A549 (cell line): ENCODE measurements around the gene CENPL. TPM values are rescaled to one million over a fixed set of nuclear protein-coding genes. Genes with fewer than 3 reads are reported as not detected.
A peak's percentile ranks its signal among the peaks of the same experiment; 100 is the strongest.
"Not testable (repeated sequence)": the region's sequence is repeated elsewhere in the genome, so short reads cannot be mapped to it uniquely, and the experiment has no call there.

Experiments used
- ATAC-seq, 2 experiments: fragments of 200-7000 bp in 1 of 2; fragments of >200 bp in 1 of 2; cut with Nextera tagmentation in 1 of 2; cut with Tn5 transposase in 1 of 2; 3 replicates each; pipeline versions ENCODE4 v1.8.0 to v1.9.1; 2018 to 2020; ENCODE audit warnings: mild to moderate bottlenecking in 1 of 2, moderate library complexity in 1 of 2
- CTCF ChIA-PET: fragments of 300-600 bp; sonication (Branson Sonifier 250); formaldehyde crosslinking; extraction: SDS; loops from one replicate; lab custom pipeline; 2021; ENCODE audit warnings: antibody characterized with exemption, inconsistent platforms; lab: Yijun Ruan, JAX
- POLR2A ChIA-PET: fragments of 350-600 bp; formaldehyde crosslinking; extraction: SDS; loops from one replicate; lab custom pipeline; 2021; ENCODE audit warnings: antibody characterized with exemption, inconsistent platforms; lab: Yijun Ruan, JAX
- DNase-seq, 2 experiments: peaks; one replicate each; pipeline versions ENCODE4 v3.0.0 to v3.0.0-alpha.2; 2011 to 2016; ENCODE audit warnings: low read depth in 1 of 2, low spot score in 1 of 2
- FAIRE-seq: peaks from 2 replicates; lab custom pipeline; 2011; peaks lifted over from hg19 to GRCh38; lab: Jason Lieb, UNC
- H3K27ac ChIP-seq, 2 experiments: fragments of >200 bp; sonication (Bioruptor Twin); formaldehyde crosslinking; 3 replicates each; pipeline ENCODE4 v1.5.1; 2016 to 2017
- H3K4me1 ChIP-seq: fragments of >200 bp; sonication (Bioruptor Twin); formaldehyde crosslinking; 3 replicates; pipeline ENCODE4 v1.6.1; 2016
- H3K4me2 ChIP-seq: fragments of >200 bp; sonication (Bioruptor Twin); formaldehyde crosslinking; 3 replicates; pipeline ENCODE4 v1.6.1; 2016
- H3K4me3 ChIP-seq: fragments of >200 bp; sonication (Bioruptor Twin); formaldehyde crosslinking; 3 replicates; pipeline ENCODE4 v1.5.1; 2016
- H3K9me3 ChIP-seq: fragments of >200 bp; sonication (Bioruptor Twin); formaldehyde crosslinking; 3 replicates; pipeline ENCODE4 v1.6.1; 2016
- CBX2 ChIP-seq: fragments of 200-600 bp; sonication (generic); IDR thresholded peaks from 2 replicates; pipeline ENCODE4 v1.6.1; 2016; ENCODE audit warnings: low read depth, mild to moderate bottlenecking, borderline replicate concordance
- CEBPB ChIP-seq, 2 experiments: fragments of >200 bp in 1 of 2; sonication (Bioruptor Twin) in 1 of 2; formaldehyde crosslinking in 1 of 2; IDR thresholded peaks; 2 replicates each; pipeline ENCODE4 v1.6.1; 2012 to 2016
- CHD2 ChIP-seq: fragments of 150-350 bp; IDR thresholded peaks from 2 replicates; pipeline ENCODE4 v1.6.1; 2014; ENCODE audit warnings: low read length; ENCODE audit not compliant: partially characterized antibody
- CHD4 ChIP-seq: fragments of 200-600 bp; sonication (generic); IDR thresholded peaks from 2 replicates; pipeline ENCODE4 v1.6.1; 2016; ENCODE audit warnings: antibody characterized with exemption, mild to moderate bottlenecking, borderline replicate concordance
- EHF ChIP-seq: fragments of 250-450 bp; sonication (Bioruptor Pico); IDR thresholded peaks from 2 replicates; pipeline ENCODE4 v1.5.0; 2020; ENCODE audit warnings: mild to moderate bottlenecking
- EP300 ChIP-seq, 2 experiments: fragments of >200 bp; sonication (Bioruptor Twin); formaldehyde crosslinking; IDR thresholded peaks; 2 replicates in 1 of 2; 3 replicates in 1 of 2; pipeline ENCODE4 v1.6.1; 2016 to 2017
- GATA3 ChIP-seq: IDR thresholded peaks from 2 replicates; pipeline ENCODE4 v1.6.1; 2012; ENCODE audit warnings: borderline replicate concordance
- HOXB5 ChIP-seq: fragments of 250-450 bp; sonication (Bioruptor Pico); IDR thresholded peaks from 2 replicates; pipeline ENCODE4 v1.5.0; 2020; ENCODE audit warnings: mild to moderate bottlenecking, moderate library complexity
- MAX ChIP-seq: IDR thresholded peaks from 2 replicates; pipeline ENCODE4 v1.6.1; 2012
- MYC ChIP-seq: IDR thresholded peaks from 2 replicates; pipeline ENCODE4 v1.6.1; 2012; ENCODE audit warnings: mild to moderate bottlenecking, inconsistent platforms, low read length, improper control_type of control experiment, borderline replicate concordance
- NPAS2 ChIP-seq: fragments of 250-450 bp; sonication (Bioruptor Pico); IDR thresholded peaks from 2 replicates; pipeline ENCODE4 v1.8.0; 2022; ENCODE audit warnings: mild to moderate bottlenecking, moderate library complexity, borderline replicate concordance
- PHF8 ChIP-seq: fragments of 200-600 bp; sonication (generic); IDR thresholded peaks from 2 replicates; pipeline ENCODE4 v1.6.1; 2016; ENCODE audit warnings: low read depth, mild to moderate bottlenecking, antibody characterized with exemption, moderate library complexity, borderline replicate concordance
- POLR2A ChIP-seq: IDR thresholded peaks from 2 replicates; pipeline ENCODE4 v1.6.1; 2012; ENCODE audit warnings: mild to moderate bottlenecking, low read length
- RNF2 ChIP-seq: fragments of 200-600 bp; sonication (generic); IDR thresholded peaks from 2 replicates; pipeline ENCODE4 v1.6.1; 2016; ENCODE audit warnings: low read depth, mild to moderate bottlenecking, antibody characterized with exemption, moderate library complexity, borderline replicate concordance
- TFCP2L1 ChIP-seq: fragments of 250-450 bp; sonication (Bioruptor Pico); IDR thresholded peaks from 2 replicates; pipeline ENCODE4 v1.5.0; 2021; ENCODE audit warnings: mild to moderate bottlenecking
- TP53 ChIP-seq: fragments of 250-450 bp; sonication (Bioruptor Pico); IDR thresholded peaks from 2 replicates; pipeline ENCODE4 v1.5.0; 2021; ENCODE audit warnings: mild to moderate bottlenecking, moderate library complexity
- ZC3H11A ChIP-seq: fragments of 450-650 bp; IDR thresholded peaks from 2 replicates; pipeline ENCODE4 v1.6.1; 2014; ENCODE audit warnings: antibody characterized with exemption, mild to moderate bottlenecking
- ZSCAN20 ChIP-seq: fragments of 250-450 bp; sonication (Bioruptor Pico); IDR thresholded peaks from 2 replicates; pipeline ENCODE4 v1.8.0; 2022; ENCODE audit warnings: mild to moderate bottlenecking, moderate library complexity
- WGBS: methylation state at CpG from one replicate; pipeline ENCODE4 v1.1.6; 2017; ENCODE audit errors: missing lambda C conversion rate; 5-methylcytosine and 5-hydroxymethylcytosine counted together
- polyA plus RNA-seq, 4 experiments: library from polyadenylated mRNA; depleted of rRNA in 3 of 4; stranded (reverse); fragments of >200 nt; fragmentation: RNase III in 1 of 4; extraction: RNeasy Plus Mini Kit Qiagen cat#74134 plus additional on column Dnase treatment in 1 of 4; gene quantifications; 2 replicates in 3 of 4; 3 replicates in 1 of 4; pipeline ENCODE4 v1.2.3, GENCODE V29; 2011 to 2017
- TF ChIP-seq, protein P1 (sequence below): fragments of >200 bp; sonication (Bioruptor Twin); formaldehyde crosslinking; IDR thresholded peaks from 3 replicates; pipeline ENCODE4 v1.5.1; 2016
- TF ChIP-seq, protein P2 (sequence below): fragments of >200 bp; sonication (Bioruptor Twin); formaldehyde crosslinking; IDR thresholded peaks from 3 replicates; pipeline ENCODE4 v1.6.1; 2016

CENPL gene
- polyA plus RNA-seq, 2 of the 4 experiments (the other 2 are of a cell fraction) = 10.8 to 20.2 TPM

DNA sequence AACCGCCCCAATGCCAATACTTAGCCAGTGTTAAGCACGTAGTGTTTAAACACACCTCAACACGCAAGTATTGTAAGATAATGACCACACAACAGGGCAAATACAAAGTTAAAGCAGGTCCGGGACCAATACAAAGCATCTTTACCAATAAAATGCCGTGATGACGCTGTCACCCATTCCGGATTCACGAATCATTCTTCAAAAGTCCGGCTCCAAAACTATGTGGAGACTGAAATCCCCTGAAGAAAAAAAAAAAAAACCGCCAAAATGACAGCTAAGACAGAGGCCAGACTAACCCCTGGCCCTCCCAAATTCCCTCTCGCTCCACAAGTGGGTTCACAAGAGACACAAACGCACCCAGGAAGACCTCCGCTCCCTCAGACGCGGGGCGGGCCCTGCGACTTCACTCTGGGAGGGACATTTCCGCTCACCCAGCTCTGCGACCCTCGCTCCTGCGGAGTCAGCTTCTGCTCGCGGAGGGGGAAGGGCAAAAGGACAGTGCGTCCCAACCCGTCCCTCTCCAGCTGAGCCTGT, 835 bp downstream of the CENPL start:
- no peak for DNase-seq
- ChIA-PET CTCF (interaction anchor here (0.6 to 5.5 kb wide), 12 partner anchors 10 to 1080 kb away, joined by 3 to 48 read pairs (median 4); no protein-coding TSS in a partner anchor), POLR2A (interaction anchor here (0.5 to 2.5 kb wide), 16 partner anchors 15 to 1082 kb away, joined by 3 to 26 read pairs (median 3); partner anchors contain the start of genes GAS5, KLHL20, PRDX6 and ZBTB37)
- Histone ChIP-seq H3K27ac (peak overlapping the region; percentile 90 to 92), H3K4me2 (peak overlapping the region; percentile 93), H3K4me3 (peak overlapping the region; percentile 74), H3K9me3 (no peaks in the 10 kb centered on the region), H3K4me1 (peaks cover 16% of the 10 kb centered on the region; the same call in 1 of the 3 replicates)
- WGBS = 3% methylated on average over 25 of the region's 25 CpGs
- FAIRE-seq = no peak
- ATAC-seq = peak; percentile 60 to 70; a peak in 5 of 6 replicates
- TF ChIP-seq EP300 (IDR thresholded peaks at IDR 0.05) (no peak), PHF8 (peak; percentile 34; the same call in 1 of the 2 replicates), TP53 (CRISPR knock-in tag) (no peak)
- TF ChIP-seq, protein P1, sequence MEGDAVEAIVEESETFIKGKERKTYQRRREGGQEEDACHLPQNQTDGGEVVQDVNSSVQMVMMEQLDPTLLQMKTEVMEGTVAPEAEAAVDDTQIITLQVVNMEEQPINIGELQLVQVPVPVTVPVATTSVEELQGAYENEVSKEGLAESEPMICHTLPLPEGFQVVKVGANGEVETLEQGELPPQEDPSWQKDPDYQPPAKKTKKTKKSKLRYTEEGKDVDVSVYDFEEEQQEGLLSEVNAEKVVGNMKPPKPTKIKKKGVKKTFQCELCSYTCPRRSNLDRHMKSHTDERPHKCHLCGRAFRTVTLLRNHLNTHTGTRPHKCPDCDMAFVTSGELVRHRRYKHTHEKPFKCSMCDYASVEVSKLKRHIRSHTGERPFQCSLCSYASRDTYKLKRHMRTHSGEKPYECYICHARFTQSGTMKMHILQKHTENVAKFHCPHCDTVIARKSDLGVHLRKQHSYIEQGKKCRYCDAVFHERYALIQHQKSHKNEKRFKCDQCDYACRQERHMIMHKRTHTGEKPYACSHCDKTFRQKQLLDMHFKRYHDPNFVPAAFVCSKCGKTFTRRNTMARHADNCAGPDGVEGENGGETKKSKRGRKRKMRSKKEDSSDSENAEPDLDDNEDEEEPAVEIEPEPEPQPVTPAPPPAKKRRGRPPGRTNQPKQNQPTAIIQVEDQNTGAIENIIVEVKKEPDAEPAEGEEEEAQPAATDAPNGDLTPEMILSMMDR = no peak

DNA sequence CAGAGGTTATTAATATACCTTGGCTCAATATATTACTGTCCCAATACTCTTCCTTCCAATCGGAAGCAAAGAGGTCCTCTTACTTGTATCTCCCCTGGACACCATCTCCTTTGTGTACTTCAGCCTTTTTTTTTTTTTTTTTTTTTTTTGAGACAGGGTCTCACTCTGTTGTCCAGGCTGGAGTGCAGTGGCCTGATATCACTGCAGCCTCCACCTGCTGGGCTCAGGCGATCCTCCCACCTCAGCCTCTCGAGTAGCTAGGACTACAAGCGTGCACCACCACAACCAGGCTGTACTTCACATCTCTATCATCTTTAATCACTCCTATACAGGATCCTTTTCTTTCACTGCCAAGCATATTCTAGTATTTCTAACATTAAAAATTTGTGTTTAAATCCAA, 3.0 kb downstream of the CENPL start:
- ChIA-PET CTCF (interaction anchor here (5.5 kb wide), 1 partner anchor 1078 kb away, joined by 48 read pairs; no protein-coding TSS in a partner anchor), POLR2A (interaction anchor here (0.7 kb wide), 1 partner anchor 345 kb away, joined by 6 read pairs; no protein-coding TSS in a partner anchor)
- ATAC-seq (no peak), DNase-seq (no peak), FAIRE-seq (no peak)
- no peak overlapping the region for H3K4me2 ChIP-seq
- H3K4me1 ChIP-seq = peaks cover 12% of the 10 kb centered on the region; the same call in 1 of the 3 replicates
- H3K27ac ChIP-seq = no peak overlapping the region
- WGBS = 95% methylated on average over 4 of the region's 4 CpGs
- H3K9me3 ChIP-seq = peaks cover 2% of the 10 kb centered on the region; the same call in 1 of the 3 replicates
- no peak for TF ChIP-seq POLR2A
- TF ChIP-seq MYC = no peak
- no peak for TF ChIP-seq HOXB5 (CRISPR knock-in tag)
- TF ChIP-seq CHD4 = no peak
- TF ChIP-seq GATA3 = no peak
- TF ChIP-seq RNF2 = no peak
- TF ChIP-seq EP300 (IDR thresholded peaks at IDR 0.05) = no peak
- no peak for TF ChIP-seq ZSCAN20 (CRISPR knock-in tag)
- TF ChIP-seq CBX2 = no peak
- no peak for TF ChIP-seq ZC3H11A
- no peak for TF ChIP-seq MAX
- no peak for TF ChIP-seq EHF (CRISPR knock-in tag)
- TF ChIP-seq TFCP2L1 (CRISPR knock-in tag) = no peak
- TF ChIP-seq CEBPB (IDR thresholded peaks at IDR 0.05) = no peak
- no peak for TF ChIP-seq NPAS2 (CRISPR knock-in tag)
- TF ChIP-seq, protein P2, sequence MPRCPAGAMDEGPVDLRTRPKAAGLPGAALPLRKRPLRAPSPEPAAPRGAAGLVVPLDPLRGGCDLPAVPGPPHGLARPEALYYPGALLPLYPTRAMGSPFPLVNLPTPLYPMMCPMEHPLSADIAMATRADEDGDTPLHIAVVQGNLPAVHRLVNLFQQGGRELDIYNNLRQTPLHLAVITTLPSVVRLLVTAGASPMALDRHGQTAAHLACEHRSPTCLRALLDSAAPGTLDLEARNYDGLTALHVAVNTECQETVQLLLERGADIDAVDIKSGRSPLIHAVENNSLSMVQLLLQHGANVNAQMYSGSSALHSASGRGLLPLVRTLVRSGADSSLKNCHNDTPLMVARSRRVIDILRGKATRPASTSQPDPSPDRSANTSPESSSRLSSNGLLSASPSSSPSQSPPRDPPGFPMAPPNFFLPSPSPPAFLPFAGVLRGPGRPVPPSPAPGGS = no peak
- no peak overlapping the region for H3K4me3 ChIP-seq

- 80% methylated on average over 1 of the region's 1 CpG for WGBS
- no peak for DNase-seq
- POLR2A ChIA-PET = no interaction called here
- no peak overlapping the region for H3K4me2 ChIP-seq
- FAIRE-seq = no peak
- no peak overlapping the region for H3K27ac ChIP-seq
- peaks cover 3% of the 10 kb centered on the region; the same call in 1 of the 3 replicates for H3K9me3 ChIP-seq
- ATAC-seq = no peak
- TF ChIP-seq CHD2 = no peak
- peaks cover 8% of the 10 kb centered on the region; the same call in 1 of the 3 replicates for H3K4me1 ChIP-seq
- no peak overlapping the region for H3K4me3 ChIP-seq
- CTCF ChIA-PET = interaction anchor here (1.1 to 2.1 kb wide), 3 partner anchors 13 to 1073 kb away, joined by 4 to 11 read pairs (median 9); no protein-coding TSS in a partner anchor
Observed at GRCh38 chr1:173818459-173818858, 6.2 kb downstream of the CENPL start.

- ATAC-seq, POLR2A ChIA-PET, H3K4me2 ChIP-seq, H3K4me1 ChIP-seq, H3K27ac ChIP-seq, H3K9me3 ChIP-seq, H3K4me3 ChIP-seq, DNase-seq, FAIRE-seq: not testable (repeated sequence)
- CTCF ChIA-PET = interaction anchor here (0.7 kb wide), 1 partner anchor 1029 kb away, joined by 3 read pairs; no protein-coding TSS in a partner anchor
- WGBS = 94% methylated on average over 5 of the region's 5 CpGs
Observed at GRCh38 chr1:173813654-173814053, 11.0 kb downstream of the CENPL start.
